HepG2 (cell line): ENCODE measurements around the gene AMPD2. TPM values are rescaled to one million over a fixed set of nuclear protein-coding genes. Genes with fewer than 3 reads are reported as not detected.

Experiments used
- DMAP1 ChIP-seq: IDR thresholded peaks from 2 replicates; pipeline ENCODE4 v1.6.1; 2016
- FOXK1 ChIP-seq: sonication (generic); formaldehyde crosslinking; IDR thresholded peaks from 2 replicates; pipeline ENCODE4 v1.4.0; 2020; ENCODE audit warnings: low read depth, missing genetic modification reagents, borderline replicate concordance
- IRF2 ChIP-seq: IDR thresholded peaks from 2 replicates; pipeline ENCODE4 v1.6.1; 2018; ENCODE audit warnings: missing genetic modification reagents, missing compliant biosample characterization
- MEIS2 ChIP-seq: sonication (generic); formaldehyde crosslinking; IDR thresholded peaks from 2 replicates; pipeline ENCODE4 v1.9.0; 2021; ENCODE audit warnings: mild to moderate bottlenecking, missing genetic modification reagents
- PAWR ChIP-seq: sonication (generic); formaldehyde crosslinking; IDR thresholded peaks from 2 replicates; pipeline ENCODE4 v1.4.0; 2020; ENCODE audit warnings: missing genetic modification reagents, mild to moderate bottlenecking, borderline replicate concordance
- RARA ChIP-seq: IDR thresholded peaks from 2 replicates; pipeline ENCODE4 v1.6.1; 2016; ENCODE audit warnings: missing genetic modification reagents, missing compliant biosample characterization
- RXRB ChIP-seq: IDR thresholded peaks from 2 replicates; pipeline ENCODE4 v1.6.1; 2016; ENCODE audit warnings: borderline replicate concordance, missing genetic modification reagents, missing compliant biosample characterization
- TCF7 ChIP-seq: sonication (generic); IDR thresholded peaks from 2 replicates; pipeline ENCODE4 v1.6.1; 2016; ENCODE audit warnings: antibody characterized with exemption, low read depth
- WIZ ChIP-seq: sonication (generic); formaldehyde crosslinking; IDR thresholded peaks from 2 replicates; pipeline ENCODE4 v1.5.1; 2020; ENCODE audit warnings: mild to moderate bottlenecking, missing genetic modification reagents
- YEATS4 ChIP-seq: sonication (generic); formaldehyde crosslinking; IDR thresholded peaks from 2 replicates; pipeline ENCODE4 v1.4.0; 2020; ENCODE audit warnings: missing genetic modification reagents, borderline replicate concordance
- YY1 ChIP-seq: IDR thresholded peaks from 2 replicates; pipeline ENCODE4 v1.6.1; 2011; ENCODE audit warnings: low read length, low read depth, moderate library complexity, mild to moderate bottlenecking; ENCODE audit not compliant: insufficient read depth, insufficient replicate concordance
- ZFYVE20 ChIP-seq: sonication (generic); formaldehyde crosslinking; IDR thresholded peaks from 2 replicates; pipeline ENCODE4 v1.8.0; 2023; ENCODE audit warnings: low read depth, mild to moderate bottlenecking, moderate library complexity, missing genetic modification reagents, borderline replicate concordance
- ZNF136 ChIP-seq: sonication (generic); formaldehyde crosslinking; IDR thresholded peaks from 2 replicates; pipeline ENCODE4 v1.8.1; 2022; ENCODE audit warnings: low read depth, mild to moderate bottlenecking, moderate library complexity, missing genetic modification reagents
- ZNF180 ChIP-seq: sonication (generic); formaldehyde crosslinking; IDR thresholded peaks from 2 replicates; pipeline ENCODE4 v1.4.0; 2020; ENCODE audit warnings: low read depth, missing genetic modification reagents, borderline replicate concordance
- ZNF572 ChIP-seq: sonication (generic); formaldehyde crosslinking; IDR thresholded peaks from 2 replicates; pipeline ENCODE4 v1.5.1; 2020; ENCODE audit warnings: mild to moderate bottlenecking, missing genetic modification reagents
- ZNF577 ChIP-seq: sonication (generic); formaldehyde crosslinking; IDR thresholded peaks from 2 replicates; pipeline ENCODE4 v1.4.0; 2020; ENCODE audit warnings: mild to moderate bottlenecking, low read depth, missing genetic modification reagents, borderline replicate concordance
- ZSCAN29 ChIP-seq: sonication (generic); formaldehyde crosslinking; conservative IDR thresholded peaks from 2 replicates; pipeline ENCODE4 v1.4.0; 2020; ENCODE audit warnings: mild to moderate bottlenecking, missing genetic modification reagents
- polyA plus RNA-seq, 8 experiments: library from polyadenylated mRNA; depleted of rRNA in 3 of 8; stranded (reverse) in 7 of 8; unstranded in 1 of 8; fragments of >200 nt; fragmentation: Illumina TruSeq in 4 of 8; extraction: Trizol in 4 of 8; gene quantifications; 2 replicates each; pipeline versions ENCODE4 v1.2.1 to v1.2.3, GENCODE V29; 2011 to 2016; ENCODE audit warnings: low read depth in 4 of 8, missing spikeins in 1 of 8, mixed read lengths in 1 of 8; ENCODE audit not compliant: insufficient read depth in 1 of 8
- total RNA-seq, 5 experiments: library from RNA; depleted of rRNA; stranded (reverse); fragments of >200 nt; fragmentation: Illumina TruSeq; extraction: Trizol; gene quantifications; 2 replicates each; pipeline ENCODE4 v1.2.3, GENCODE V29; 2016; ENCODE audit warnings: low read depth in 1 of 5
- TF ChIP-seq, protein P1 (sequence below): IDR thresholded peaks from 2 replicates; pipeline ENCODE4 v1.6.1; 2016
- TF ChIP-seq, protein P2 (sequence below): sonication (generic); formaldehyde crosslinking; IDR thresholded peaks from 2 replicates; pipeline ENCODE4 v1.4.0; 2020; ENCODE audit warnings: missing genetic modification reagents
- TF ChIP-seq, protein P3 (sequence below): sonication (generic); formaldehyde crosslinking; IDR thresholded peaks from 2 replicates; pipeline ENCODE4 v1.5.1; 2020; ENCODE audit warnings: mild to moderate bottlenecking, missing genetic modification reagents
- TF ChIP-seq, protein P4 (sequence below): IDR thresholded peaks from 2 replicates; pipeline ENCODE4 v1.6.1; 2016; ENCODE audit warnings: missing biosample characterization, missing genetic modification reagents, low read depth
- TF ChIP-seq, protein P5 (sequence below): sonication (generic); formaldehyde crosslinking; IDR thresholded peaks from 2 replicates; pipeline ENCODE4 v1.4.0; 2020; ENCODE audit warnings: missing genetic modification reagents

Gene AMPD2
- total and polyA plus RNA-seq, 2 of the 13 experiments (the other 11 are each of a cell fraction or from before 2014, with no cell fraction given) = 62.3 to 82.0 TPM

DNA sequence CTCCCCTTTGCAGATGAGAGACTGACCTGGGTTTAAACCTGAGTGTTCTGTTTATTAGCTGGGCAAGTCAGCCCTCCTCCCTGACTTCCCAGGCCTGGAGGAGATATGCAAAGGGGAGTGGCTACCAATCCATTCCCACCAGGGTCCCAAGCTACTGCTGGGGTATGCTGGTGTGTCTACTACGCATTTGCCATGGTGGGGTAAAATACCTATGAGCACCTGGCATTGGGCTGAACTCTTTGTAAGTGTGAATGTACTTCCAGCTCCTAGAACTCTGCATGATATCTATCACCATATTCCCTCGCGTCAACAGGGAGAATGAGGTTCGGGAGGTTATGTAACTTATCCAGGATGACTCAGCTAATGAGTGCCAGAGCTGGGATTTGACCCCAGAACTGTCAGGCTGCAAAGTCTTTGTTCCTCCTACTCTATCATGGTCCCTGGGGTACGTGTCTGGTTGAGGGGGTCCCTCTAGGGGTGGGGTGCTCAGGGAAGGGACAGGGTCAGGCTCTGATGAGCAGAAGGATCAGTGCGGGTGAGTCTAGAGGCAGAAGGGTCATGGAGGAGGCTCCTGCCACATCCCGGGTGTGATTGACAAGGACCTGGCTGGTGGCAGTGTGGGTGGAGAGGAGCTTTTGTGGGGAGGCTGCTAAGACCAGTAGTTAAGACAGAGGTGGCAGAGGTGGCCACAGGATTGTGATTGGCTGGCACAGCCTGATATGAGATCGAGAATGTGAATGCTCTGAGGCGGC is 16.7 kb downstream of the AMPD2 start (continued):
- TF ChIP-seq, protein P1, sequence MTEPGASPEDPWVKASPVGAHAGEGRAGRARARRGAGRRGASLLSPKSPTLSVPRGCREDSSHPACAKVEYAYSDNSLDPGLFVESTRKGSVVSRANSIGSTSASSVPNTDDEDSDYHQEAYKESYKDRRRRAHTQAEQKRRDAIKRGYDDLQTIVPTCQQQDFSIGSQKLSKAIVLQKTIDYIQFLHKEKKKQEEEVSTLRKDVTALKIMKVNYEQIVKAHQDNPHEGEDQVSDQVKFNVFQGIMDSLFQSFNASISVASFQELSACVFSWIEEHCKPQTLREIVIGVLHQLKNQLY (CRISPR knock-in tag) = no peak
- TF ChIP-seq, protein P2, sequence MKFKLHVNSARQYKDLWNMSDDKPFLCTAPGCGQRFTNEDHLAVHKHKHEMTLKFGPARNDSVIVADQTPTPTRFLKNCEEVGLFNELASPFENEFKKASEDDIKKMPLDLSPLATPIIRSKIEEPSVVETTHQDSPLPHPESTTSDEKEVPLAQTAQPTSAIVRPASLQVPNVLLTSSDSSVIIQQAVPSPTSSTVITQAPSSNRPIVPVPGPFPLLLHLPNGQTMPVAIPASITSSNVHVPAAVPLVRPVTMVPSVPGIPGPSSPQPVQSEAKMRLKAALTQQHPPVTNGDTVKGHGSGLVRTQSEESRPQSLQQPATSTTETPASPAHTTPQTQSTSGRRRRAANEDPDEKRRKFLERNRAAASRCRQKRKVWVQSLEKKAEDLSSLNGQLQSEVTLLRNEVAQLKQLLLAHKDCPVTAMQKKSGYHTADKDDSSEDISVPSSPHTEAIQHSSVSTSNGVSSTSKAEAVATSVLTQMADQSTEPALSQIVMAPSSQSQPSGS = no peak
- no peak for TF ChIP-seq ZNF577 (CRISPR knock-in tag)
- TF ChIP-seq, protein P3, sequence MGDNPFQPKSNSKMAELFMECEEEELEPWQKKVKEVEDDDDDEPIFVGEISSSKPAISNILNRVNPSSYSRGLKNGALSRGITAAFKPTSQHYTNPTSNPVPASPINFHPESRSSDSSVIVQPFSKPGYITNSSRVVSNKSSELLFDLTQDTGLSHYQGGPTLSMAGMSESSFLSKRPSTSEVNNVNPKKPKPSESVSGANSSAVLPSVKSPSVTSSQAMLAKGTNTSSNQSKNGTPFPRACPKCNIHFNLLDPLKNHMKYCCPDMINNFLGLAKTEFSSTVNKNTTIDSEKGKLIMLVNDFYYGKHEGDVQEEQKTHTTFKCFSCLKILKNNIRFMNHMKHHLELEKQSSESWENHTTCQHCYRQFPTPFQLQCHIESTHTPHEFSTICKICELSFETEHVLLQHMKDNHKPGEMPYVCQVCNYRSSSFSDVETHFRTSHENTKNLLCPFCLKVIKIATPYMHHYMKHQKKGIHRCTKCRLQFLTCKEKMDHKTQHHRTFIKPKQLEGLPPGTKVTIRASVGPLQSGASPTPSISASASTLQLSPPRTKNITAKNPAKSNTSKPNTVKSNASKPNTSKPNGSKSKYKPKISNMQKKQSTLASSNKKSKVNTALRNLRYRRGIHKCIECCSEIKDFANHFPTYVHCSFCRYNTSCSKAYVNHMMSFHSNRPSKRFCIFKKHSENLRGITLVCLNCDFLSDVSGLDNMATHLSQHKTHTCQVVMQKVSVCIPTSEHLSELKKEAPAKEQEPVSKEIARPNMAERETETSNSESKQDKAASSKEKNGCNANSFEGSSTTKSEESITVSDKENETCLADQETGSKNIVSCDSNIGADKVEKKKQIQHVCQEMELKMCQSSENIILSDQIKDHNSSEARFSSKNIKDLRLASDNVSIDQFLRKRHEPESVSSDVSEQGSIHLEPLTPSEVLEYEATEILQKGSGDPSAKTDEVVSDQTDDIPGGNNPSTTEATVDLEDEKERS = no peak
- no peak for TF ChIP-seq ZFYVE20 (CRISPR knock-in tag)
- no peak for TF ChIP-seq WIZ
- no peak for TF ChIP-seq FOXK1
- TF ChIP-seq DMAP1 = 0 out of 2 replicates have a peak, but pooled peaks have one; percentile 21
- no peak for TF ChIP-seq ZSCAN29 (CRISPR knock-in tag)
- no peak for TF ChIP-seq ZNF136 (CRISPR knock-in tag)
- TF ChIP-seq RXRB (CRISPR knock-in tag) = no peak
- TF ChIP-seq YEATS4 = no peak
- no peak for TF ChIP-seq TCF7
- TF ChIP-seq IRF2 (CRISPR knock-in tag) = no peak
- TF ChIP-seq ZNF572 (CRISPR knock-in tag) = no peak
- TF ChIP-seq PAWR = no peak
- TF ChIP-seq, protein P4, sequence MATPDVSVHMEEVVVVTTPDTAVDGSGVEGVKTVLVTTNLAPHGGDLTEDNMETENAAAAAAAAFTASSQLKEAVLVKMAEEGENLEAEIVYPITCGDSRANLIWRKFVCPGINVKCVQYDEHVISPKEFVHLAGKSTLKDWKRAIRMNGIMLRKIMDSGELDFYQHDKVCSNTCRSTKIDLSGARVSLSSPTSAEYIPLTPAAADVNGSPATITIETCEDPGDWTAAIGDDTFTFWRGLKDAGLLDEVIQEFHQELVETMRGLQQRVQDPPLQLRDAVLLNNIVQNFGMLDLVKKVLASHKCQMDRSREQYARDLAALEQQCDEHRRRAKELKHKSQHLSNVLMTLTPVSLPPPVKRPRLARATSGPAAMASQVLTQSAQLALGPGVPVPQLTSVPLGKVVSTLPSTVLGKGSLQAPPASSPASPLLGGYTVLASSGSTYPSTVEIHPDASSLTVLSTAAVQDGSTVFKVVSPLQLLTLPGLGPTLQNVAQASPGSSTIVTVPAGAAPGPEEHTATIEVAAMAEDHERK (CRISPR knock-in tag) = no peak
- no peak for TF ChIP-seq ZNF180 (CRISPR knock-in tag)
- 0 out of 2 replicates have a peak, but pooled peaks have one; percentile 26 for TF ChIP-seq RARA (CRISPR knock-in tag)
- TF ChIP-seq, protein P5, sequence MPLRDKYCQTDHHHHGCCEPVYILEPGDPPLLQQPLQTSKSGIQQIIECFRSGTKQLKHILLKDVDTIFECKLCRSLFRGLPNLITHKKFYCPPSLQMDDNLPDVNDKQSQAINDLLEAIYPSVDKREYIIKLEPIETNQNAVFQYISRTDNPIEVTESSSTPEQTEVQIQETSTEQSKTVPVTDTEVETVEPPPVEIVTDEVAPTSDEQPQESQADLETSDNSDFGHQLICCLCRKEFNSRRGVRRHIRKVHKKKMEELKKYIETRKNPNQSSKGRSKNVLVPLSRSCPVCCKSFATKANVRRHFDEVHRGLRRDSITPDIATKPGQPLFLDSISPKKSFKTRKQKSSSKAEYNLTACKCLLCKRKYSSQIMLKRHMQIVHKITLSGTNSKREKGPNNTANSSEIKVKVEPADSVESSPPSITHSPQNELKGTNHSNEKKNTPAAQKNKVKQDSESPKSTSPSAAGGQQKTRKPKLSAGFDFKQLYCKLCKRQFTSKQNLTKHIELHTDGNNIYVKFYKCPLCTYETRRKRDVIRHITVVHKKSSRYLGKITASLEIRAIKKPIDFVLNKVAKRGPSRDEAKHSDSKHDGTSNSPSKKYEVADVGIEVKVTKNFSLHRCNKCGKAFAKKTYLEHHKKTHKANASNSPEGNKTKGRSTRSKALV (CRISPR knock-in tag) = no peak
- no peak for TF ChIP-seq YY1
- TF ChIP-seq MEIS2 = no peak
